ENCODE data around the gene SLC25A30. TPM values are rescaled to one million over a fixed set of nuclear protein-coding genes. Genes with fewer than 3 reads are reported as not detected.

The SLC25A30 gene
- total RNA-seq, 2 experiments from 2014 or later = 23.2 to 28.6 TPM

GRCh38 chr13:45410001-45410400 is 8.2 kb downstream of the SLC25A30 start:
- H3K36me3 ChIP-seq (ENCODE audit: insufficient read depth, low read length) = peaks cover 59% of the 10 kb centered on the region
- no peaks in the 10 kb centered on the region for H3K27me3 ChIP-seq (ENCODE audit: control insufficient read depth in 1 of 2, insufficient read depth in 2 of 2, low read length in 2 of 2)
- H3K27me3 Mint-ChIP-seq = no peaks in the 10 kb centered on the region
- DNase-seq (no peak), ATAC-seq (ENCODE audit: poor library complexity) (no peak)
- H3K4me3 ChIP-seq (ENCODE audit: low read length) = no peak overlapping the region
- intact Hi-C loops (cut with DNase I, micrococcal nuclease) = no loop called here
- no peak for TF ChIP-seq CTCF (IDR thresholded peaks at IDR 0.05)
- POLR2A ChIA-PET = interaction anchor here (0.6 kb wide), 1 partner anchor 12 kb away, joined by 3 read pairs; no protein-coding TSS in a partner anchor
- H3K4me3 Mint-ChIP-seq = no peak overlapping the region
- H3K9me3 ChIP-seq (ENCODE audit: control insufficient read depth in 1 of 2, insufficient read depth in 1 of 2, low read length in 2 of 2) = no peaks in the 10 kb centered on the region
- CTCF ChIA-PET = no interaction called here
- peaks cover 74% of the 10 kb centered on the region for H3K36me3 Mint-ChIP-seq (ENCODE audit: low read depth)
- no peak overlapping the region for H3K27ac ChIP-seq (ENCODE audit: low read depth in 1 of 2, low read length in 2 of 2)
- peaks cover 19% of the 10 kb centered on the region for H3K4me1 ChIP-seq (ENCODE audit: insufficient read depth, low read length)
- H3K4me1 Mint-ChIP-seq (ENCODE audit: low read depth) = peaks cover 36% of the 10 kb centered on the region
- H3K9me3 Mint-ChIP-seq = no peaks in the 10 kb centered on the region
- H3K27ac Mint-ChIP-seq = no peak overlapping the region

DNA sequence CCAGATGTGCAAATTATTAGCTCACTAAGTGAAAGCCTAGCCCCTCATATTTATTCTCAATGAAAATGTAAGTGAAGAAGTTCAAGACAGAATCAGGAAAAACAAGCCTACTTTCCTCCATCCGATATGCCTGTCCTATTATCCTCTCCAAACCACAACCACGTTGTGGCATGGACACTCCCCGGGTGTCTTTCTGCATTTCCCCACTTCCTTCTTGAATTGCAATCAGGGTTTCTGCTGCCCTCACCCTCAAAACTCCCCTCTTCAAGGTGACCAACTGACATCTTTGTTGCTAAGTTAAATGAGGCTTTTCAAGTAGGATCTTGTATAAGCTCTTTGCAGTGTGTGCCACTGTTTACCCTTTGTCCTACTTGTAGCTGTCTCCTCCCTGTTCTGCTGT is 11.8 kb downstream of the SLC25A30 start:
- Histone ChIP-seq H3K9me3 (ENCODE audit: control insufficient read depth in 1 of 2, insufficient read depth in 1 of 2, low read length in 2 of 2) (no peaks in the 10 kb centered on the region), H3K4me3 (ENCODE audit: low read length) (no peak overlapping the region), H3K27me3 (ENCODE audit: control insufficient read depth in 1 of 2, insufficient read depth in 2 of 2, low read length in 2 of 2) (no peaks in the 10 kb centered on the region), H3K4me1 (ENCODE audit: insufficient read depth, low read length) (peaks cover 3% of the 10 kb centered on the region), H3K27ac (ENCODE audit: low read depth in 1 of 2, low read length in 2 of 2) (no peak overlapping the region), H3K36me3 (ENCODE audit: insufficient read depth, low read length) (peaks cover 88% of the 10 kb centered on the region)
- ATAC-seq (ENCODE audit: poor library complexity) (no peak), DNase-seq (no peak)
- TF ChIP-seq CTCF (IDR thresholded peaks at IDR 0.05) = no peak
- H3K27ac Mint-ChIP-seq = no peak overlapping the region
- H3K36me3 Mint-ChIP-seq (ENCODE audit: low read depth) = peaks cover 94% of the 10 kb centered on the region
- intact Hi-C loops (cut with DNase I, micrococcal nuclease) = no loop called here
- H3K9me3 Mint-ChIP-seq = no peaks in the 10 kb centered on the region
- ChIA-PET CTCF (no interaction called here), POLR2A (interaction anchor here (1.4 to 1.8 kb wide), 2 partner anchors 10 to 12 kb away, joined by 3 to 8 read pairs; no protein-coding TSS in a partner anchor)
- H3K4me3 Mint-ChIP-seq = no peak overlapping the region
- peaks cover 11% of the 10 kb centered on the region for H3K4me1 Mint-ChIP-seq (ENCODE audit: low read depth)
- no peaks in the 10 kb centered on the region for H3K27me3 Mint-ChIP-seq

DNA sequence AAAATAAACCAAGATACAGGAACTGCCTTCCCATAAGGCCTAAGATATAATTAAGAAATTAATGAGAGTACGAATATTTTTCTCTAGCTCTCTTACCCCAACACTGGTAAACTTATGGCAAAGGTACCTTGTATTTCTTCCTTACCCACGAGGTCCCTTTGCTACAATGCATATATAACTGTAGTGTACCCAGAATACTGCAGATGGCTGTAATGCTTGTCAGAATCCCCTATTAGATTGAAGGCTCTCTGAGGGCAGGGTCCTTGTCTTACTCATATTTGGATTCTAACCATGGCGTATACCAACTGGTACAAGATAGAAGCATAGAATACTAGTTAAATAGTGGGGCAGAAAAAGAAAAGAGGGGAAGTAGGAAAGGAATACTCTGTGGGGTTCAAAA is 15.1 kb downstream of the SLC25A30 start:
- ChIA-PET CTCF (interaction anchor here (0.7 kb wide), 1 partner anchor 20 kb away, joined by 3 read pairs; no protein-coding TSS in a partner anchor), POLR2A (interaction anchor here (1.0 kb wide), 1 partner anchor 16 kb away, joined by 4 read pairs; no protein-coding TSS in a partner anchor)
- intact Hi-C loops (cut with DNase I, micrococcal nuclease) = no loop called here
- H3K27me3 ChIP-seq (ENCODE audit: control insufficient read depth in 1 of 2, insufficient read depth in 2 of 2, low read length in 2 of 2) = no peaks in the 10 kb centered on the region
- Mint-ChIP-seq H3K9me3 (no peaks in the 10 kb centered on the region), H3K4me3 (no peak overlapping the region), H3K36me3 (ENCODE audit: low read depth) (peaks cover 84% of the 10 kb centered on the region), H3K27ac (no peak overlapping the region), H3K27me3 (no peaks in the 10 kb centered on the region), H3K4me1 (ENCODE audit: low read depth) (peaks cover 27% of the 10 kb centered on the region)
- DNase-seq (no peak), ATAC-seq (ENCODE audit: poor library complexity) (no peak)
- peaks cover 74% of the 10 kb centered on the region for H3K36me3 ChIP-seq (ENCODE audit: insufficient read depth, low read length)
- H3K27ac ChIP-seq (ENCODE audit: low read depth in 1 of 2, low read length in 2 of 2) = no peak overlapping the region
- TF ChIP-seq CTCF (IDR thresholded peaks at IDR 0.05) = no peak
- no peak overlapping the region for H3K4me3 ChIP-seq (ENCODE audit: low read length)
- H3K4me1 ChIP-seq (ENCODE audit: insufficient read depth, low read length) = peaks cover 6% of the 10 kb centered on the region
- H3K9me3 ChIP-seq (ENCODE audit: control insufficient read depth in 1 of 2, insufficient read depth in 1 of 2, low read length in 2 of 2) = no peaks in the 10 kb centered on the region
